Fibroblast of lung (primary cell): Measurements from ENCODE around the gene ANKRD6. TPM values are rescaled to one million over a fixed set of nuclear protein-coding genes. Genes with fewer than 3 reads are reported as not detected.
"Not testable (repeated sequence)": the region's sequence is repeated elsewhere in the genome, so short reads cannot be mapped to it uniquely, and the experiment has no call there.

Experiments used
- DNase-seq, 2 donors: peaks; one replicate each; pipeline versions ENCODE4 v3.0.0 to v3.0.0-alpha.2; 2010; ENCODE audit warnings: low read depth in 2 of 2
- H2AFZ ChIP-seq: 2 replicates; pipeline ENCODE4 v1.5.1; 2012; ENCODE audit warnings: low read length, control low read depth, inconsistent platforms
- H3K27ac ChIP-seq: 2 replicates; pipeline ENCODE4 v1.5.1; 2011; ENCODE audit warnings: low read length, control low read depth; ENCODE audit not compliant: insufficient read depth
- H3K27me3 ChIP-seq: 2 replicates; pipeline ENCODE4 v1.5.1; 2011; ENCODE audit warnings: mild to moderate bottlenecking, low read length; ENCODE audit not compliant: control insufficient read depth, insufficient read depth
- H3K36me3 ChIP-seq: 2 replicates; pipeline ENCODE4 v1.5.1; 2011; ENCODE audit warnings: low read length; ENCODE audit not compliant: control insufficient read depth, insufficient read depth
- H3K4me1 ChIP-seq: 2 replicates; pipeline ENCODE4 v1.5.1; 2011; ENCODE audit warnings: low read length; ENCODE audit not compliant: control insufficient read depth, insufficient read depth; ENCODE audit errors: extremely low read depth
- H3K4me2 ChIP-seq: 2 replicates; pipeline ENCODE4 v1.5.1; 2011; ENCODE audit warnings: low read length, control low read depth; ENCODE audit not compliant: insufficient read depth; ENCODE audit errors: extremely low read depth
- H3K4me3 ChIP-seq, 4 experiments: fragments of 200-600 bp in 1 of 4; sonication (generic) in 1 of 4; replicated peaks in 1 of 4; 2 replicates each; pipeline ENCODE4 v1.5.1; 2011 to 2016; ENCODE audit warnings: low read length in 4 of 4, low read depth in 3 of 4, mild to moderate bottlenecking in 3 of 4, control low read depth in 2 of 4, inconsistent platforms in 1 of 4, mixed read lengths in 1 of 4; ENCODE audit not compliant: insufficient read depth in 1 of 4; ENCODE audit errors: control extremely low read depth in 1 of 4
- H3K79me2 ChIP-seq: 2 replicates; pipeline ENCODE4 v1.5.1; 2012; ENCODE audit warnings: mild to moderate bottlenecking, low read length, inconsistent platforms; ENCODE audit not compliant: control insufficient read depth, insufficient read depth
- H3K9ac ChIP-seq: 2 replicates; pipeline ENCODE4 v1.5.1; 2011; ENCODE audit warnings: mild to moderate bottlenecking, low read length, control low read depth; ENCODE audit not compliant: insufficient read depth
- H3K9me3 ChIP-seq: 2 replicates; pipeline ENCODE4 v1.5.1; 2012; ENCODE audit warnings: low read depth, low read length; ENCODE audit not compliant: control insufficient read depth, insufficient read depth
- H4K20me1 ChIP-seq: 2 replicates; pipeline ENCODE4 v1.5.1; 2011; ENCODE audit warnings: low read length; ENCODE audit not compliant: control insufficient read depth, insufficient read depth; ENCODE audit errors: extremely low read depth
- EZH2 ChIP-seq: IDR thresholded peaks from 2 replicates; pipeline ENCODE4 v1.5.1; 2012; ENCODE audit warnings: low read length, control low read depth, mild to moderate bottlenecking; ENCODE audit errors: missing control alignments
- polyA plus RNA-seq, 2 donors: library from polyadenylated mRNA; depleted of rRNA in 1 of 2; stranded (reverse) in 1 of 2; unstranded in 1 of 2; fragments of >200 nt; gene quantifications; 2 replicates each; pipeline ENCODE4 v1.2.1, GENCODE V29; 2011 to 2012; ENCODE audit warnings: missing spikeins in 1 of 2
- total RNA-seq: library from RNA; depleted of rRNA; stranded (reverse); fragments of >200 nt; gene quantifications from 2 replicates; pipeline ENCODE4 v1.2.1, GENCODE V29; 2014
- TF ChIP-seq, protein P1 (sequence below), 2 donors: IDR thresholded peaks in 1 of 2; conservative IDR thresholded peaks in 1 of 2; 1 replicate in 1 of 2; 2 replicates in 1 of 2; pipeline ENCODE4 v1.5.1; 2011 to 2012; ENCODE audit warnings: low read length in 2 of 2, control low read depth in 1 of 2, inconsistent platforms in 1 of 2, low read depth in 1 of 2, mild to moderate bottlenecking in 1 of 2

The ANKRD6 gene
- total and polyA plus RNA-seq, 2 donors (not counting 1 experiment from before 2014, with no cell fraction given): 0.39 to 2.3 TPM

DNA sequence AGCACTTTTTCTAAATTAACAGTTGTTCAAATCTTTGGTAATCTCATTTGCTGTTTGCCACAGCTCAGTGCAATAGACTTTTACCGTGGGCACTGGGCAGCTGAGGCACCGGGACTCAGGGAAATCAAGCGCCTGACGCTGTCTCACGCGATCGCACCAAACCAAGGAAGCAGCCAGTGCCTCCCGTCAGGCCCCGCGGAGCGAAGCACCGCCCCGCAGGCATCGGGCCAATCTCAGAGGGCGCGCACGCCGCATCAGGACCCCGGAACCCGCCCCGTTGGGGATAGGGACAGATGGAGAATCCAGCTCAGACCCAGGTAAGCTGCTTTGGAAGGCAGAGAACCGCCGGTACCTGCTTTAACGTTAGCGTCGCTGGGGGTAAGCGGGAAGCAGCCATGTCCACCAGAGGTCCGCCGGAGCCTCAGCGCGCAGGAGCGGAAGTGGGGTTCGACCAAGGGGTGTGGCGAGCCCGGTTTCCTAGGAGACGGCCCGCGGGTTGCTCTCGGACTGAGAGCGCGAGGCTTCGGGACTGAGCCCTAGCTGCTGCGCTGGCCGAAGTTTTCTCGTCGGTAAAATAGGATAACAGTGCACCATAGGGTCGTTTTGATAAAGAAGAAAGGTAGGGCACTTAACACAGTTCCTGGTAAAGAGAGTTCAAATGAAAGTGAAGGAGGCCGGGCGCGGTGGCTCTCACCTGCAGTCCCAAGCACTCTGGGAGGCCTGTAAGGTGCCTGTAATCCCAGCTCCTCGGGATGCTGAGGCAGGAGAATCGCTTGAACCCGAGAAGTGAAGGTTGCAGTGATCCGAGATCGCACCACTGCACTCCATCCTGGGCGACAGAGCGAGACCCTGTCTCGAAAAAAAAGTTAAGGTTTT, 205.6 kb downstream of the ANKRD6 start, which contains the start of gene LYRM2:
Gene LYRM2 (minus strand): TSS at position 428 of the 876 bp plus-strand sequence. CDS start 31 bp downstream, at position 397.
- no peaks in the 10 kb centered on the region for H3K9me3 ChIP-seq
- peaks cover 3% of the 10 kb centered on the region for H3K4me1 ChIP-seq
- DNase-seq: peak; percentile 89 to 93
- H2AFZ ChIP-seq: peak within 1 kb of the TSS; percentile 97
- H4K20me1 ChIP-seq: no peaks in the 10 kb centered on the region
- peak within 1 kb of the TSS; percentile 88 for H3K9ac ChIP-seq
- TF ChIP-seq, protein P1, sequence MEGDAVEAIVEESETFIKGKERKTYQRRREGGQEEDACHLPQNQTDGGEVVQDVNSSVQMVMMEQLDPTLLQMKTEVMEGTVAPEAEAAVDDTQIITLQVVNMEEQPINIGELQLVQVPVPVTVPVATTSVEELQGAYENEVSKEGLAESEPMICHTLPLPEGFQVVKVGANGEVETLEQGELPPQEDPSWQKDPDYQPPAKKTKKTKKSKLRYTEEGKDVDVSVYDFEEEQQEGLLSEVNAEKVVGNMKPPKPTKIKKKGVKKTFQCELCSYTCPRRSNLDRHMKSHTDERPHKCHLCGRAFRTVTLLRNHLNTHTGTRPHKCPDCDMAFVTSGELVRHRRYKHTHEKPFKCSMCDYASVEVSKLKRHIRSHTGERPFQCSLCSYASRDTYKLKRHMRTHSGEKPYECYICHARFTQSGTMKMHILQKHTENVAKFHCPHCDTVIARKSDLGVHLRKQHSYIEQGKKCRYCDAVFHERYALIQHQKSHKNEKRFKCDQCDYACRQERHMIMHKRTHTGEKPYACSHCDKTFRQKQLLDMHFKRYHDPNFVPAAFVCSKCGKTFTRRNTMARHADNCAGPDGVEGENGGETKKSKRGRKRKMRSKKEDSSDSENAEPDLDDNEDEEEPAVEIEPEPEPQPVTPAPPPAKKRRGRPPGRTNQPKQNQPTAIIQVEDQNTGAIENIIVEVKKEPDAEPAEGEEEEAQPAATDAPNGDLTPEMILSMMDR (conservative IDR thresholded peaks at IDR 0.05 in 1 of 2, IDR thresholded peaks at IDR 0.05 in 1 of 2; ENCODE audit: low read depth in 1 of 2, low read length in 2 of 2): no peak
- TF ChIP-seq EZH2: no peak
- no peaks in the 10 kb centered on the region for H3K27me3 ChIP-seq
- peak within 1 kb of the TSS; percentile 55 for H3K4me2 ChIP-seq
- H3K27ac ChIP-seq: peak within 1 kb of the TSS; percentile 90
- peaks cover 2% of the 10 kb centered on the region for H3K79me2 ChIP-seq
- H3K4me3 ChIP-seq: peak within 1 kb of the TSS; percentile 57 to 94 (median 73)
- peaks cover 2% of the 10 kb centered on the region for H3K36me3 ChIP-seq

DNA sequence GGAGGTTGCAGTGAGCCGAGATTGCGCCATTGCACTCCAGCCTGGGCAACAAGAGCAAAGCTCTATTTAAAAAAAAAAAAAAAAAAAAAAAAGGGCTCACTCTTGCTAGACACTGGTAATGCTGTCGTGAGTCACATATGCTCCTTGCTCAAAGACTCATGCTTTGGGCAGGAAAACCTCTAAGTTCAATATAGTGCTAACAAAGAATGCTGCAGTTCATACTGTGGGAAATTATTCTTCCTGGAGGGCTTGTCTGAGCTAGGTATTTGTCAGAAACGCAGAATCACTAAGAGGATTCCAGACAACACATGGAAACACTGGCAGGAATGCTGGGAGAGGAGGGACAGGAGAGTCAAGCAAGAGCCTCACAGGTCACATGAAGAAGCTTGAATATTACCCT, 207.9 kb downstream of the ANKRD6 start:
- Histone ChIP-seq H3K27ac (no peak overlapping the region), H3K4me1 (peaks cover 3% of the 10 kb centered on the region), H3K79me2 (peaks cover 2% of the 10 kb centered on the region), H3K9ac (no peak overlapping the region), H3K4me3 (no peak overlapping the region), H2AFZ (no peak overlapping the region), H3K36me3 (peaks cover 4% of the 10 kb centered on the region), H3K27me3 (no peaks in the 10 kb centered on the region), H4K20me1 (no peaks in the 10 kb centered on the region), H3K9me3 (no peaks in the 10 kb centered on the region), H3K4me2 (no peak overlapping the region)
- DNase-seq: peak in 1 of 2 donors; percentile 93
- no peak for TF ChIP-seq EZH2
- TF ChIP-seq, protein P1 (conservative IDR thresholded peaks at IDR 0.05 in 1 of 2, IDR thresholded peaks at IDR 0.05 in 1 of 2; ENCODE audit: low read depth in 1 of 2, low read length in 2 of 2): no peak

DNA sequence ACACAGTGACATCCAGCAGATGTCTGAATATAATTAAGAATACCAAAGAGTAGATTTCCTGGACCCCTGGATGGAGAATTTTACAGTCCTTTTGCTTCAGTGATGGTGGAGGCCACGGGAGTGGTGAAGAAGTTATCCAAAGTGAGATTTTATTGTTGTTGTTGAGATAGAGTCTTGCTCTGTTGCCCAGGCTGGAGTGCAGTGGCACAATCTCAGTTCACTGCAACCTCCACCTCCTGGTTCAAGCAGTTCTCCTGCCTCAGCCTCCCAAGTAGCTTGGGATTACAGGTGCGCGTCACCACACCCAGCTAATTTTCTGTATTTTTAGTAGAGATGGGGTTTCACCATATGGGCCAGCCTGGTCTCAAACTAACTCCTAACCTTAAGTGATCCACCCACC, 208.6 kb downstream of the ANKRD6 start:
- H3K27me3 ChIP-seq, H3K27ac ChIP-seq, H3K4me1 ChIP-seq, DNase-seq, H4K20me1 ChIP-seq, H3K79me2 ChIP-seq, H3K9me3 ChIP-seq, H3K4me2 ChIP-seq, H3K36me3 ChIP-seq, H3K9ac ChIP-seq, H3K4me3 ChIP-seq, H2AFZ ChIP-seq: not testable (repeated sequence)
